Measurements from ENCODE around the gene LYSMD3.

Gene LYSMD3

DNA sequence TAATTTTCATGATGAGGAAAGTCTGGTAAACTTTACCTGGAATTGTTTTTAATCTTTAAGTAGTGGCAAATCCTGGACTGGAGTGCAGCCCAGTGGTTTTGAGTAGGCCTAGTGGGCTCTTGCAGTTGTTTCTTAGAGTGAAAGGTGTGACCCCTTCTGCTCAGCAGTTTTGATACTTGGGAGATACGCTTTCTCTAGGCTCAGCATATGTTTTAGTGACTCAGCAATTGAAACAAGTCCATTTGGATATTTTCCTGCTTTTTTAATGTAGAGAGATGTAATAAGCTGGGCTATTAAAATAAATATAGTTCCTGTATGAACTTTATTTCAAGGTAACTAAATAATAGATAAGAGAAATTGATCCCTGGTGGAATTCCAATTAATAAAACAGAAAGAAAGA lies 48.7 kb downstream of the LYSMD3 start:
- no peaks in the 10 kb centered on the region for H3K9me3 ChIP-seq (ENCODE audit: insufficient read depth, low read length)
- DNase-seq (ENCODE audit: low read depth, low spot score) = no peak
- H3K4me1 ChIP-seq (ENCODE audit: insufficient read depth, insufficient read length) = no peaks in the 10 kb centered on the region
- no peak overlapping the region for H3K4me3 ChIP-seq (ENCODE audit: insufficient read length, low read depth)
- H3K9ac ChIP-seq (ENCODE audit: insufficient read length, low read depth) = no peak overlapping the region
- H3K36me3 ChIP-seq (ENCODE audit: insufficient read depth, insufficient read length, low read length) = no peaks in the 10 kb centered on the region
- H3K27me3 ChIP-seq (ENCODE audit: insufficient read depth, insufficient read length) = no peaks in the 10 kb centered on the region
- TF ChIP-seq ZNF274 (IDR thresholded peaks at IDR 0.05; ENCODE audit: low read depth, low read length) (no peak), SUZ12 (IDR thresholded peaks at IDR 0.05; ENCODE audit: extremely low read depth, insufficient read depth, insufficient read length) (no peak), YY1 (IDR thresholded peaks at IDR 0.05; ENCODE audit: insufficient read depth, insufficient read length) (no peak)

DNA sequence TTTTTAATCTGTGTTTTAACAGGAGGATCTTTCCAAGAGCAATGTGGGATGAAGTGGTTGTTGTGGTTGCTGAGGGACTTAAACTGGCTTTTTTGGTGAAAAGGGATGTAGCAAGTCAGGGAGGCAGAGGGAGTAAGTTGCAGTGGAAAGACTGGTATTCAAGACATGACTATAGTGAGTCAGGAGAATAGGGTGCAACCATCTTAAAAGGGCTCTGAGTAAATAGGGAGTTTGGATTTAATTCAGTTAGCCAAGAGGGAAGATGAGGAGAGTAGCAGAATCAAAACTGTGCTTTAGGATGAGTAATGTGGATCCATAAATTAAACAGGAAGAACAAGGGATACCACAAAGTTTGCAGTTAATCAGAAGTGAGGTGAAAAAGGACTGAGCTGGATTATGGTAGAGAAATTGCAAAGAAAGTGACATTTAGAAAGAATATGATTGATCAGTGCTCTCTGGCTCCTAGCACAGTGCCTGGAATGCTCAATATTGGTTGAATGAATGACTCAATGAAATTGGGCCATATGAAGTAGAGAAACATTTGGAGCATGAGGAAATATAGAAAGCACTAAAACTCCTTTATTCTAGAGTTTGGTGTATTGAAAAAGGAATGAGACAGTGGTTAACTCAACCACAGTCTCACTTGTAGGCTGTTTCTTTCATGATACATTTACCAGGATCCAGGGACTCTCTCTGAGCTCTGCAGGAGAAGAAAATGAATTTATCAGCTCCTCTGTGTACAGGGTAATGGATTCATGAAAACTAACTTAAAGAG lies 49.6 kb downstream of the LYSMD3 start:
- TF ChIP-seq SUZ12 (IDR thresholded peaks at IDR 0.05; ENCODE audit: extremely low read depth, insufficient read depth, insufficient read length) (no peak), YY1 (IDR thresholded peaks at IDR 0.05; ENCODE audit: insufficient read depth, insufficient read length) (no peak), ZNF274 (IDR thresholded peaks at IDR 0.05; ENCODE audit: low read depth, low read length) (no peak)
- Histone ChIP-seq H3K36me3 (ENCODE audit: insufficient read depth, insufficient read length, low read length) (no peaks in the 10 kb centered on the region), H3K9me3 (ENCODE audit: insufficient read depth, low read length) (no peaks in the 10 kb centered on the region), H3K4me3 (ENCODE audit: insufficient read length, low read depth) (no peak overlapping the region), H3K4me1 (ENCODE audit: insufficient read depth, insufficient read length) (no peaks in the 10 kb centered on the region), H3K27me3 (ENCODE audit: insufficient read depth, insufficient read length) (no peaks in the 10 kb centered on the region), H3K9ac (ENCODE audit: insufficient read length, low read depth) (no peak overlapping the region)
- no peak for DNase-seq (ENCODE audit: low read depth, low spot score)

DNA sequence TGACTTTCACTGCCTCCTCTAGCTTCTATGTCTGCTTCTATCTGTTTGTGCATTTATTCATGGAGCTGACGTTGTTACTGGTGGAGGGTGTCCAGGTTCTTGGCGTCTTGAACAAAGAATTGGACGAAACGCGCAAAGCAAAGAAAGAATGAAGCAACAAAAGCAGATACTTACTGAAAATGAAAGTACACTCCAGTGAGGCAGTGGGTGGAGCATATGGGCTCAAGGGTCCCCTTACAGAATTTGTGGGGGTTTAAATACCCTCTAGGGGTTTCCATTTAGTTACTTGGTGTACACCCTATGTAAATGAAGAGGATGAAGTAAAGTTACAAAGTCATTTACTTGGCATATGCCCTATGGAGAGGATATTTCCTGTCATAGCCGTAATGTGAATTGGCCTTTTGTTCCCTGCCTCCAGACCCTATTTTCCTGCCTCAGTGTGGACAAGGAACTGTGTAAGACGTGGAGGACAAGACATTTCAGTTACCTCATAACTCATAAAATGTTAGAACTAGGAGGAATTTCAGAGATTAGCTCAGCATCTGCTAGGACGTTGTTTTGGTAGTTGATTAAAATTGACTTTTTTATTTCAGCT lies 51.7 kb downstream of the LYSMD3 start:
- no peak overlapping the region for H3K4me3 ChIP-seq (ENCODE audit: insufficient read length, low read depth)
- peaks cover 2% of the 10 kb centered on the region for H3K27me3 ChIP-seq (ENCODE audit: insufficient read depth, insufficient read length)
- TF ChIP-seq ZNF274 (IDR thresholded peaks at IDR 0.05; ENCODE audit: low read depth, low read length) = no peak
- TF ChIP-seq SUZ12 (IDR thresholded peaks at IDR 0.05; ENCODE audit: extremely low read depth, insufficient read depth, insufficient read length) = no peak
- TF ChIP-seq YY1 (IDR thresholded peaks at IDR 0.05; ENCODE audit: insufficient read depth, insufficient read length) = no peak
- H3K9ac ChIP-seq (ENCODE audit: insufficient read length, low read depth) = no peak overlapping the region
- no peaks in the 10 kb centered on the region for H3K36me3 ChIP-seq (ENCODE audit: insufficient read depth, insufficient read length, low read length)
- H3K4me1 ChIP-seq (ENCODE audit: insufficient read depth, insufficient read length) = no peaks in the 10 kb centered on the region
- H3K9me3 ChIP-seq (ENCODE audit: insufficient read depth, low read length) = no peaks in the 10 kb centered on the region
- DNase-seq (ENCODE audit: low read depth, low spot score) = no peak

DNA sequence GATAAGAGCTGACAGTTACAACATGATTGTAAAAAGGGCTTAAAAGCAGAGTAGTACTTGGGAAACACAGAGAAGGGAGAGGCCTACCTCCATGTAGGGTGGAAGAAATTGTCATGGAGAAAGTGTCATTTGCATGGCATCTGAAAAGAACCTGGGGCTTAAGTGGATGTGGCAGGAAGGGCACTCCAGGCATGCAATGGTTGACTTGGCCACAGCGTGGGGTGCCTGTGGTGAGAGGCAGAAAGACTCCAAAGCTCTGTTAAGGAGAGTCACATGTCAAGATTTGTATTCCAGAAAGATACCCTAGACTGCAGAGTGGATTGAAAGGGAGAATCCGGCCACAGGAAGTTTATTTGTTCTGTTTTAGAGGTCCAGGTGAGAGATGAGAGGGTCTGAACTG lies 52.3 kb downstream of the LYSMD3 start:
- peaks cover 2% of the 10 kb centered on the region for H3K27me3 ChIP-seq (ENCODE audit: insufficient read depth, insufficient read length)
- DNase-seq (ENCODE audit: low read depth, low spot score) = peak; percentile 71
- no peak overlapping the region for H3K9ac ChIP-seq (ENCODE audit: insufficient read length, low read depth)
- no peaks in the 10 kb centered on the region for H3K9me3 ChIP-seq (ENCODE audit: insufficient read depth, low read length)
- no peaks in the 10 kb centered on the region for H3K4me1 ChIP-seq (ENCODE audit: insufficient read depth, insufficient read length)
- TF ChIP-seq ZNF274 (IDR thresholded peaks at IDR 0.05; ENCODE audit: low read depth, low read length) (no peak), YY1 (IDR thresholded peaks at IDR 0.05; ENCODE audit: insufficient read depth, insufficient read length) (no peak), SUZ12 (IDR thresholded peaks at IDR 0.05; ENCODE audit: extremely low read depth, insufficient read depth, insufficient read length) (no peak)
- no peak overlapping the region for H3K4me3 ChIP-seq (ENCODE audit: insufficient read length, low read depth)
- no peaks in the 10 kb centered on the region for H3K36me3 ChIP-seq (ENCODE audit: insufficient read depth, insufficient read length, low read length)

DNA sequence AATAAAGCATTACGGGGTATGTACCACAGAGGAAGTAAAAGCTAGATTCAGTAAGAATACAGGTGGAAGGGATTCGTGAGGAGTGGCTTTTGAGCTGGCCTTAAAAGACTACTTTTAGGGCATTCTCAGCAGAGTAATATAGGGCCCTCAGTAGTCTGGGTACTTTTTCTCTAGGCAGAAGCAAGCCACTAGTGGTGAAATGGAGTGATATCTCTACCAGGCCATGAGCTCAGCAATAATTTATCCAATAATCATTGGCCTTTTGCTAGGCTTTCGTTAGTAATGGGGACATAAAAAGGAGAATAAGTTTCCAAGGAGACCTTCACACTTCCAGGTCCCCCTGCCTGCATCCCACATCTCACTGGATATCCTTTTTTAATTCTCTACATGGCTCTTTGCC lies 53.0 kb downstream of the LYSMD3 start:
- TF ChIP-seq YY1 (IDR thresholded peaks at IDR 0.05; ENCODE audit: insufficient read depth, insufficient read length) = no peak
- TF ChIP-seq SUZ12 (IDR thresholded peaks at IDR 0.05; ENCODE audit: extremely low read depth, insufficient read depth, insufficient read length) = no peak
- TF ChIP-seq ZNF274 (IDR thresholded peaks at IDR 0.05; ENCODE audit: low read depth, low read length) = no peak
- Histone ChIP-seq H3K4me1 (ENCODE audit: insufficient read depth, insufficient read length) (no peaks in the 10 kb centered on the region), H3K4me3 (ENCODE audit: insufficient read length, low read depth) (no peak overlapping the region), H3K36me3 (ENCODE audit: insufficient read depth, insufficient read length, low read length) (no peaks in the 10 kb centered on the region), H3K27me3 (ENCODE audit: insufficient read depth, insufficient read length) (peaks cover 2% of the 10 kb centered on the region), H3K9me3 (ENCODE audit: insufficient read depth, low read length) (no peaks in the 10 kb centered on the region), H3K9ac (ENCODE audit: insufficient read length, low read depth) (no peak overlapping the region)
- no peak for DNase-seq (ENCODE audit: low read depth, low spot score)

DNA sequence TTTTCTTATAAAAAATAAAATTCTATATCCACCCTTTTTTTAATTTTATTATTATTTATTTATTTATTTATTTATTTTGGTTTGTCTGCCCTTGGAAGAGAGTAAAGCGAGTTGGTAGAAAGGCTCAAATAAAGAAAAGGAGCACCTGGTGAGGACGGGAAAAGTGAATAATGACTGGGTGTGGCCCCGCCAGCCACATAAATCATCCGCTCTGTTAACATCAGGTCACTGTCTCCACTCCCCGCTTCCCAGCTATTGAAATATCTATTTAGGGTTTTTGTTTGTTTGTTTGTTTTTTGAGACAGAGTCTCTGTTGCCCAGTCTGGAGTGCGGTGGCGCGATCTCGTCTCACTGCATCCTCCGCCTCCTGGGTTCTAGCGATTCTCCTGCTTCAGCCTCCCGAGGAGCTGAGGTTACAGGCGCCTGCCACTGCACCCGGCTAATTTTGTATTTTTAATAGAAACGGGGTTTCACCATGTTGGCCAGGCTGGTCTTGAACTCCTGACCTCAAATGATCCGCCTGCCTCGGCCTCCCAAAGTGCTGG lies 53.9 kb downstream of the LYSMD3 start:
- no peak for TF ChIP-seq ZNF274 (IDR thresholded peaks at IDR 0.05; ENCODE audit: low read depth, low read length)
- TF ChIP-seq SUZ12 (IDR thresholded peaks at IDR 0.05; ENCODE audit: extremely low read depth, insufficient read depth, insufficient read length) = no peak
- no peak for TF ChIP-seq YY1 (IDR thresholded peaks at IDR 0.05; ENCODE audit: insufficient read depth, insufficient read length)
- H3K27me3 ChIP-seq (ENCODE audit: insufficient read depth, insufficient read length) = peaks cover 2% of the 10 kb centered on the region
- H3K36me3 ChIP-seq (ENCODE audit: insufficient read depth, insufficient read length, low read length) = no peaks in the 10 kb centered on the region
- no peaks in the 10 kb centered on the region for H3K4me1 ChIP-seq (ENCODE audit: insufficient read depth, insufficient read length)
- H3K9me3 ChIP-seq (ENCODE audit: insufficient read depth, low read length) = no peaks in the 10 kb centered on the region
- H3K4me3 ChIP-seq (ENCODE audit: insufficient read length, low read depth) = peak overlapping the region; percentile 63
- peak overlapping the region; percentile 71 for H3K9ac ChIP-seq (ENCODE audit: insufficient read length, low read depth)
- no peak for DNase-seq (ENCODE audit: low read depth, low spot score)

Data from NT2/D1 (cell line).